Measurements from ENCODE around the gene TES. TPM values are rescaled to one million over a fixed set of nuclear protein-coding genes. Genes with fewer than 3 reads are reported as not detected.

The TES gene
- polyA plus RNA-seq, 1 donor from 2014 or later = 38.0 TPM

- H3K9ac ChIP-seq (ENCODE audit: low read length) = no peak overlapping the region
- no peaks in the 10 kb centered on the region for H3K27me3 ChIP-seq (ENCODE audit: insufficient read depth, low read depth, low read length)
- TF ChIP-seq REST (IDR thresholded peaks at IDR 0.05; ENCODE audit: borderline replicate concordance) (no peak), TAF1 (IDR thresholded peaks at IDR 0.05; ENCODE audit: low read depth) (no peak), SMC3 (conservative IDR thresholded peaks at IDR 0.05; ENCODE audit: poor library complexity) (no peak), EZH2 (IDR thresholded peaks at IDR 0.05; ENCODE audit: borderline replicate concordance, insufficient read depth, low read length, poor library complexity, severe bottlenecking) (no peak), RAD21 (conservative IDR thresholded peaks at IDR 0.05) (no peak), MXI1 (conservative IDR thresholded peaks at IDR 0.05; ENCODE audit: poor library complexity, severe bottlenecking) (no peak), EP300 (conservative IDR thresholded peaks at IDR 0.05; ENCODE audit: poor library complexity, severe bottlenecking) (no peak), CTCF (IDR thresholded peaks at IDR 0.05; ENCODE audit: poor library complexity, severe bottlenecking) (no peak), POLR2AphosphoS5 (IDR thresholded peaks at IDR 0.05) (no peak)
- no peak overlapping the region for H3K27ac ChIP-seq (ENCODE audit: low read length)
- H3F3A ChIP-seq (ENCODE audit: insufficient read depth, low read length, poor library complexity, severe bottlenecking) = no peaks in the 10 kb centered on the region
- no peak overlapping the region for H3K4me3 ChIP-seq (ENCODE audit: low read length)
- no peak overlapping the region for H3K4me2 ChIP-seq (ENCODE audit: low read length)
- no peaks in the 10 kb centered on the region for H3K9me3 ChIP-seq (ENCODE audit: low read length)
- H3K79me2 ChIP-seq (replicated peaks; ENCODE audit: insufficient read depth, low read length) = no peaks in the 10 kb centered on the region
- no peak overlapping the region for H2AFZ ChIP-seq (ENCODE audit: low read depth, low read length)
- H3K9me2 ChIP-seq (ENCODE audit: insufficient read depth, low read length) = no peaks in the 10 kb centered on the region
- no peaks in the 10 kb centered on the region for H4K20me1 ChIP-seq (ENCODE audit: insufficient read depth)
- no peaks in the 10 kb centered on the region for H3K36me3 ChIP-seq (ENCODE audit: insufficient read depth, low read length)
Observed at GRCh38 chr7:116251675-116252074, 41.3 kb downstream of the TES start.

GRCh38 chr7:116252249-116252648, 41.9 kb downstream of the TES start:
- Histone ChIP-seq H3K9me3 (ENCODE audit: low read length) (no peaks in the 10 kb centered on the region), H3K27ac (ENCODE audit: low read length) (no peak overlapping the region), H3K4me3 (ENCODE audit: low read length) (no peak overlapping the region), H3K79me2 (replicated peaks; ENCODE audit: insufficient read depth, low read length) (no peaks in the 10 kb centered on the region), H3K9me2 (ENCODE audit: insufficient read depth, low read length) (no peaks in the 10 kb centered on the region), H2AFZ (ENCODE audit: low read depth, low read length) (no peak overlapping the region), H3K27me3 (ENCODE audit: insufficient read depth, low read depth, low read length) (no peaks in the 10 kb centered on the region), H3K36me3 (ENCODE audit: insufficient read depth, low read length) (no peaks in the 10 kb centered on the region), H4K20me1 (ENCODE audit: insufficient read depth) (no peaks in the 10 kb centered on the region), H3F3A (ENCODE audit: insufficient read depth, low read length, poor library complexity, severe bottlenecking) (no peaks in the 10 kb centered on the region), H3K4me2 (ENCODE audit: low read length) (no peak overlapping the region), H3K9ac (ENCODE audit: low read length) (no peak overlapping the region)
- no peak for TF ChIP-seq SMC3 (conservative IDR thresholded peaks at IDR 0.05; ENCODE audit: poor library complexity)
- no peak for TF ChIP-seq CTCF (IDR thresholded peaks at IDR 0.05; ENCODE audit: poor library complexity, severe bottlenecking)
- no peak for TF ChIP-seq EZH2 (IDR thresholded peaks at IDR 0.05; ENCODE audit: borderline replicate concordance, insufficient read depth, low read length, poor library complexity, severe bottlenecking)
- no peak for TF ChIP-seq TAF1 (IDR thresholded peaks at IDR 0.05; ENCODE audit: low read depth)
- no peak for TF ChIP-seq POLR2AphosphoS5 (IDR thresholded peaks at IDR 0.05)
- no peak for TF ChIP-seq MXI1 (conservative IDR thresholded peaks at IDR 0.05; ENCODE audit: poor library complexity, severe bottlenecking)
- no peak for TF ChIP-seq REST (IDR thresholded peaks at IDR 0.05; ENCODE audit: borderline replicate concordance)
- TF ChIP-seq EP300 (conservative IDR thresholded peaks at IDR 0.05; ENCODE audit: poor library complexity, severe bottlenecking) = no peak
- no peak for TF ChIP-seq RAD21 (conservative IDR thresholded peaks at IDR 0.05)

Data from neural cell (in vitro differentiated cells).